Omental fat pad (tissue), 4 donors: ENCODE results near the gene MEPCE. TPM values are rescaled to one million over a fixed set of nuclear protein-coding genes. Genes with fewer than 3 reads are reported as not detected.

Experiments used
- ATAC-seq: fragments of 150-250 bp; one replicate; pipeline ENCODE4 v1.9.1; 2016; ENCODE audit warnings: mild to moderate bottlenecking, moderate library complexity; ENCODE audit not compliant: low FRiP score
- DNase-seq: peaks from one replicate; pipeline ENCODE4 v3.0.0-alpha.2; 2019; ENCODE audit warnings: low spot score
- CTCF ChIP-seq, 3 donors: fragments of 450-650 bp; IDR thresholded peaks; one replicate each; pipeline ENCODE4 v1.5.1; 2016 to 2017; ENCODE audit warnings: antibody characterized with exemption in 3 of 3, mild to moderate bottlenecking in 3 of 3, moderate library complexity in 2 of 3
- total RNA-seq, 4 donors: library from RNA; depleted of rRNA; stranded (reverse); fragments of >200 nt; gene quantifications; one replicate each; pipeline ENCODE4 v1.1.0, GENCODE V29; 2016

The MEPCE gene
- total RNA-seq, 4 donors from 2014 or later = 23.6 to 49.5 (median 36.6) TPM

DNA sequence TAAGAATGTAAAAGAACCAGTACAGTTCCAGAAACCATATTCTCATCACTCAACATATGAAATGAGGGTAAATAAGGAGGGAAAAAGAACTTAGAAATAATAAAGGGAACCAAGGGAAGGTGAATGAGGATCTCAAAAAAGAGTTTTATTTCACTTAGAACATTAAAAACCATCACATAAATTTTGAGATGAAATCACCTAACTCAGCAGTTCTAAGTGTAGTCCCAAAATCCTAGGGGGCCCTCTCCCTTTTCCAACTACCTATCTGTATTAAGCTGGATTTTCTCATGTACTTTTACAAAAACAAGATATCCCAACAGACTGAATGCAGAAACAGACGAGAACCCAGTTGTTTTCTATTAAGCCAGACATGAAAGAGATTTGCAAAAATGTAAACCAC lies 4.3 kb upstream of the MEPCE start:
- ATAC-seq = no peak
- TF ChIP-seq CTCF (IDR thresholded peaks at IDR 0.05) = no peak
- no peak for DNase-seq

DNA sequence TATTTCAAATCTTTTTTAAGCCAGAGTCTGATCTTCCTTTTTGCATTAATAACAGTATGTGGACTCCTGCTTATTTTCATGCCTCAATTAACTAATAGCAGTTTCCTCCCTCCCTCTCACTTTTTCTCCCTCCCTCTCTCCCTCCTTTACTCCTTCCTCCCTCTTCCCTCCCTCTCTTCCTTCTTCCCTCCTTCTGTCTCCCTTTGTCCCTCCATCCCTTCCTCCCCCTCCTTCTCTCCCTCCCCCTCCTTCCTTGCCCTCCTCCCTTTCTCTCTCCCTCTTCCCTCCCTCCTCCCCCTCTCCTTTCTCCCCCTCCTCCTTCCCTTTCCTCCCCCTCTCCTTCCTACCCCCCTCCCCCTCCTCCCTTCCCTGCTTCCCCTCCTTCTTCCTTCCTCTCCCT lies 3.1 kb upstream of the MEPCE start:
- ATAC-seq (no peak), DNase-seq (no peak)
- TF ChIP-seq CTCF (IDR thresholded peaks at IDR 0.05) = no peak

DNA sequence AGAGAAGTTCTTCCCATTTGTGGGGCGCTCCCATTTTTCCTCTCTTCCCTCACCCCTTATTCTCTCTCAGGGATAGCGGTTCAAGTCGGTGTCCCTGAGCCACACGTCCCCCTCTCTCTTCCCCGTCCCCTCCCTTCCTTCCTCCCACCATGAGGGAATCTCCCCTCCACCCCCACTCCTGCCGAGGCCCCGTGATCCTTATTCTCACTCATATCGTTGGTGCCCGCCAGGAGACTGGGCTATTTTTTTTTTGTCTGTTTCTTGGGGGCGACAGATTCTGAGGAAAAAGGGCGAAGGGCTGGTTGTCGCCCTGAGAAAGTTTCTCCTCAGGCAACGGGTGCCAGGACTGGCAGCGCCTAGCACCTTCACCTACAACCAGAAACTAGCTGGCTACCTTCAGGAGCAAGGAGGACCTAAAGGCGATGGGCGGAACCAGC lies 1.9 kb upstream of the MEPCE start:
- no peak for TF ChIP-seq CTCF (IDR thresholded peaks at IDR 0.05)
- no peak for DNase-seq
- ATAC-seq = no peak

DNA sequence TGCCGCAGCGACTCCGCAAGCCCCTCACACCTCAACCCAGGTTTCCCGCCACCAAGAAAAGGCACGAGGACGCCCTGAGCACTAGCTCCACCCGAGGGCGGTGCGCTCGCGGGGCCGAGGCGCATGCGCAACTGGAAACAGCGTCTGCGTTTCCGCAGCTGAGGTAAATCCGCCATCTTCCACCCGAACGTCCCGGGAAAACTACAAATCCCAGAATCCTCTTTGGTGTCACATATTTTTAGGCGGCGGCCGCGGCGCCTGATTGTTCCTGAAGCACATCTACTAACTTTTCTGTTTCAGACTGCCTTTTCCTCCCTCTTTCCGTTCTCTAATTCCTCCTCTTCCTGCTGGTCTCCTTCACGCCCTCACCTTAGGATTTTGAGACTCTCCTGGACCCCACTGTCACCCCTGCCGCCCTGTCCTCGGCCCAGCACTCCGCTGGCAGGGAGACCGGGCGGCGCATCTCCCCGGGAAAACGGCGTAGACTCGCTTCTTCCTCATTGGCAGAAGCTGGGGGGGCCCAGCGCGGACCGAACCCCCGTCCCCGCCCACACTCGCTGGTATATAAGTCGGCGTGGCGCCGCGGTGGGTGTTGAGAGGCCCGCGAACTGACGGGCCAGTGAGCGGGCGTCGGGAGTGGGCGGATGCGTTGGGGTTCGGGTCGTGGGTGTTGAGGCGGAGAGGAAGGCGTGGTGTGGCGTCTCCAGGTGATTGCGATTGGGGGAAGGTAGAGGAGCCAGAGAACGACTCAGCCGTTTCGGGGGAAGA lies 1.2 kb upstream of the MEPCE start, which contains the start of gene ZCWPW1:
Gene ZCWPW1, minus strand, starts transcription at position 505 of the 768 bp plus-strand sequence. CDS start 8,054 bp downstream, outside the sequence.
- peak; percentile 87 for DNase-seq
- no peak for TF ChIP-seq CTCF (IDR thresholded peaks at IDR 0.05)
- peak; percentile 63 for ATAC-seq

DNA sequence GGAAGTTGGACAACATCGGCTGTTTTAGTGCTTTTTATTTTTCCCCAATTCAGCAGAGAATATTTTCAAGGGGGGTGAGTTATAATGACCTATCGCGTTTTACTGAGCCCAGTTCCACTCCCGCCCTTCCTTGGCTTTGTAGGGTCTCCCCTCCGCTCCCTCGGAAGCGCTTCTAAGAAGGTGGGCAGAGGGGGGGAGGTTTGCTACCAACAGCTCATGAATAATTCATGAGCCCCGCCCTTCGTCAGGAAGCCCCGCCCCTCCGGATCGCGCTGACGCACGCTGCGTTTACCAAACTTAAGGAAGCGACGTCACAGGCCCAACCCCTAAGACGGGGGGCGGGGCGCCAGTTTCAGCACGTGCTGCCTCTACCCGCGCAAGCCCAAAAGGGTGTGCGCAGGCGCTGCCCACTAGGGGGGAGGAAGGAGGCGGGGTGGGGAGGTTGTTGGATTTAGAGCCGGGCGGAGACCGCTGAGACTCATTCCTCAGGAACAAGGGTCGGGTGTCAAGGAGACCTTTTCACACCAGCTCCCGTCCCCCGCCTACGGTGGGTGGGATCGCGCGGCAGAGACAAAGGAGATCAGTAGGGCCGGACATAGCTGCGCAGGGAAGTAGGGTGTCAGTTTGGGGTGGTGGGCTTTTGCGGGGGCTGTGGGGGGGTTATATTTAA lies 529 bp upstream of the MEPCE start:
- no peak for TF ChIP-seq CTCF (IDR thresholded peaks at IDR 0.05)
- ATAC-seq = peak; percentile 89
- peak; percentile 100 for DNase-seq

GRCh38 chr7:100430493-100431285 lies 1.1 kb downstream of the MEPCE start:
- no peak for DNase-seq
- no peak for TF ChIP-seq CTCF (IDR thresholded peaks at IDR 0.05)
- ATAC-seq = no peak
